Neural crest cell (in vitro differentiated cells): ENCODE data around the gene PADI1. TPM values are rescaled to one million over a fixed set of nuclear protein-coding genes. Genes with fewer than 3 reads are reported as not detected.
A peak's percentile ranks its signal among the peaks of the same experiment; 100 is the strongest.

ENCODE experiments used
- DNase-seq: peaks from one replicate; pipeline ENCODE4 v3.0.0; 2021; ENCODE audit warnings: low read depth, mixed read lengths, low spot score
- H3K27ac Mint-ChIP-seq: one replicate; pipeline ENCODE4 v1.8.0; 2021; ENCODE audit warnings: mild to moderate bottlenecking, mixed read lengths; ENCODE audit not compliant: unreplicated experiment
- H3K27me3 Mint-ChIP-seq: 2 replicates; pipeline ENCODE4 v1.8.0; 2021; ENCODE audit warnings: low read depth, mild to moderate bottlenecking, mixed read lengths
- H3K36me3 Mint-ChIP-seq: 2 replicates; pipeline ENCODE4 v1.8.0; 2021; ENCODE audit warnings: low read depth, mild to moderate bottlenecking, mixed read lengths
- H3K4me1 Mint-ChIP-seq: 2 replicates; pipeline ENCODE4 v1.8.0; 2021; ENCODE audit warnings: mixed read lengths
- H3K4me3 Mint-ChIP-seq: one replicate; pipeline ENCODE4 v1.8.0; 2021; ENCODE audit warnings: mild to moderate bottlenecking, mixed read lengths
- H3K9me3 Mint-ChIP-seq: 2 replicates; pipeline ENCODE4 v1.8.0; 2021; ENCODE audit warnings: mixed read lengths
- CTCF ChIP-seq: fragments of 200-600 bp; sonication (generic); conservative IDR thresholded peaks from 2 replicates; pipeline ENCODE4 v1.5.0; 2021; ENCODE audit warnings: antibody characterized with exemption, mild to moderate bottlenecking
- total RNA-seq: library from RNA; stranded (reverse); gene quantifications from 2 replicates; pipeline ENCODE4 v1.2.1, GENCODE V29; 2021

The PADI1 gene
- total RNA-seq, 1 donor from 2014 or later = not detected

- H3K27me3 Mint-ChIP-seq = peaks cover 7% of the 10 kb centered on the region
- no peaks in the 10 kb centered on the region for H3K36me3 Mint-ChIP-seq
- no peak overlapping the region for H3K4me3 Mint-ChIP-seq
- no peak for TF ChIP-seq CTCF
- no peaks in the 10 kb centered on the region for H3K9me3 Mint-ChIP-seq
- no peaks in the 10 kb centered on the region for H3K4me1 Mint-ChIP-seq
- no peak overlapping the region for H3K27ac Mint-ChIP-seq
- no peak for DNase-seq
Observed at GRCh38 chr1:17272646-17273045, 67.7 kb downstream of the PADI1 start.

GRCh38 chr1:17273096-17273495 lies 68.2 kb downstream of the PADI1 start:
- Mint-ChIP-seq H3K27ac (no peak overlapping the region), H3K4me3 (no peak overlapping the region), H3K36me3 (no peaks in the 10 kb centered on the region), H3K9me3 (no peaks in the 10 kb centered on the region), H3K27me3 (peaks cover 7% of the 10 kb centered on the region), H3K4me1 (no peaks in the 10 kb centered on the region)
- no peak for DNase-seq
- TF ChIP-seq CTCF = no peak

GRCh38 chr1:17274186-17275170 lies 69.5 kb downstream of the PADI1 start:
- peak; percentile 72 for TF ChIP-seq CTCF
- H3K27me3 Mint-ChIP-seq = peaks cover 7% of the 10 kb centered on the region
- H3K9me3 Mint-ChIP-seq = no peaks in the 10 kb centered on the region
- no peaks in the 10 kb centered on the region for H3K36me3 Mint-ChIP-seq
- H3K4me1 Mint-ChIP-seq = peaks cover 8% of the 10 kb centered on the region
- no peak overlapping the region for H3K4me3 Mint-ChIP-seq
- peak; percentile 75 for DNase-seq
- H3K27ac Mint-ChIP-seq = no peak overlapping the region

- Mint-ChIP-seq H3K27me3 (peaks cover 7% of the 10 kb centered on the region), H3K36me3 (no peaks in the 10 kb centered on the region), H3K4me3 (no peak overlapping the region), H3K27ac (no peak overlapping the region), H3K4me1 (peaks cover 8% of the 10 kb centered on the region), H3K9me3 (no peaks in the 10 kb centered on the region)
- no peak for TF ChIP-seq CTCF
- no peak for DNase-seq
Observed at GRCh38 chr1:17276568-17276967, 71.6 kb downstream of the PADI1 start.

- Mint-ChIP-seq H3K4me3 (no peak overlapping the region), H3K9me3 (no peaks in the 10 kb centered on the region), H3K27me3 (peaks cover 7% of the 10 kb centered on the region), H3K4me1 (peaks cover 8% of the 10 kb centered on the region), H3K27ac (no peak overlapping the region), H3K36me3 (no peaks in the 10 kb centered on the region)
- no peak for TF ChIP-seq CTCF
- no peak for DNase-seq
Observed at GRCh38 chr1:17277511-17278159, 72.7 kb downstream of the PADI1 start.
